ENCODE data around the gene CYTH1.

Gene CYTH1

GRCh38 chr17:78804777-78805176 is 22.7 kb upstream of the CYTH1 start:
- DNase-seq: no peak

- no peak for DNase-seq
These were observed 21.2 kb upstream of the CYTH1 start for GRCh38 chr17:78803186-78803845.

DNA sequence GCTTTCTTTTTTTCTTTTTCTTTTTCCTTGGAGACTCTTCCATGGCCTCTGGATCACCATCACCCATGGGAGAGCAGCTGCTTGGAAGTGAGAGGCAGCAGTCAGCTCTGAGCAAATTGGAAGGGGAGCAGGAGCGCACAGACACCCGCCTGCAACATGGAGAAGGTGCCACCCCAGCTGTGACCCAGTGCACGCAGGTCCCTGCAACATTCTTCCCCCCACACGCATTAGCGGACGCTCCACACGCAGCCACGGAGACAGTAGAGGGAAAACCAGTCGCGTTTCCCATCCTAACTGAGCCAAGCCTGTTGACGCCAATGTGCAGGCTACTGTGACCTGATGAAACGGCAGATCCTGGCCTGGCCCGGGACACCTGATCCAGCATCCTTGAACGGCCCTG is 20.4 kb upstream of the CYTH1 start:
- DNase-seq: no peak

- DNase-seq: no peak
These were observed 19.9 kb upstream of the CYTH1 start for GRCh38 chr17:78802008-78802407.

- no peak for DNase-seq
These were observed 18.3 kb upstream of the CYTH1 start for GRCh38 chr17:78800132-78800931.

DNA sequence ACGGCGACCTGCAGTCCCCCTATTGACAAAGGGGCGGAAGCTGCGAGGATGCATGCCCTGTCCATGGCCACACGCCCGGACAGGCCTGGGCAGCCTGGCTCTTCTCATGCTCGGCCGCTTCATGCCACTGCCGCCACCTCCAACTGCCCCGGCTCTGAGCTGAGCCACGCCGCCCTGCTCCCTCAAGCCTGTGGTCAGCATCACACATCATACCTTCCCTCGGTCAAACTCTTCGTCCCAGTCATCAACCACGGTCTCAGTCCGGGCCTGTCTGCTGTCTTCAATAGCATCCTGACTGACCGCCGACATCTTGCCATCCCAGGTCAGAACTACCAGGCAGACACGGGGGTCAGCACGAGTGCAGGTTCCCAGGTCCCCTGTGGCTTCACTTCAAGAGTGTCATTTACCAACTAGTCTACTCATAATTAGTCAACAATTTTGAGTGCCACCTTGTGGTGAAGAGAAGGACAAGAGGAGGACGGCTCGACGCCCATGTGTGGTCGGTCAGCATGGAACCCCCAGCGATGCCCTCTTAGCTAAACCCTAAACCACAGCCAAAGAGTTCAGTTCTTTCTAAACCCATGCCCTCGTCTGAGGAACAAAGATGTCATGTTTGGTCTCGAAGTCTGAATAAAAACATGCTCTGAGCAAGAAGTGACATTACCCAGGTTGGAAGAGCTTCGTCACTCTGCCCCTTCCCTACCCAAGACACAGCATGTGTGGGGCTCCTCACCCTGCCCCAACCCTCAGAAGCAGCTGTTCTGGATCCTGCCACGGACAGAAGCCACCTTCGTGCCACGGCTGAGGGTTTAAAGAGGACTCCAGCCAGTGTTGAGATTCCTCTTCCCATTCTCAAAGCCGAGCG is 16.9 kb upstream of the CYTH1 start:
- no peak for DNase-seq

GRCh38 chr17:78797691-78798585 is 15.9 kb upstream of the CYTH1 start:
- no peak for DNase-seq

DNA sequence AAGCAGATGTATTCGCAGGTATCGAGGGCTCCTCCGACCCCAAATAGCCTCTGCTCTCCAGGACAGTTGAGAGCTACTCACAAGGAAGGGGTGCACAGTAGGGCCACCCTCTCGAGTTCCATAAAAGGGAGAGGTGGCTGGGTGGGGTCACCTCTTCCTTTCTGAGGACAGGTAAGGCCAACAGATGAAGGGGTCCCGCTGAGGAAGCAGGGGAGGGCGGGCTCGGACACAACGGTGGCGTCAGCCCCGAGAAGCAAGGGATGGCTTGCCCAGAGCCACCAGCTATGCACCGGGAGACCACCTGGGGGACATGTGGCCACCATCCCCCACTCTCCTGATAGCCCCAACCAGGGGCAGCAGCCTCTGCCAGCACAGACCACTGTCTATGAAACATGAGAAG is 15.1 kb upstream of the CYTH1 start:
- no peak for DNase-seq

- DNase-seq: no peak
These were observed 14.4 kb upstream of the CYTH1 start for GRCh38 chr17:78796517-78796900.

- no peak for DNase-seq
These were observed 13.9 kb upstream of the CYTH1 start for GRCh38 chr17:78795861-78796516.

DNA sequence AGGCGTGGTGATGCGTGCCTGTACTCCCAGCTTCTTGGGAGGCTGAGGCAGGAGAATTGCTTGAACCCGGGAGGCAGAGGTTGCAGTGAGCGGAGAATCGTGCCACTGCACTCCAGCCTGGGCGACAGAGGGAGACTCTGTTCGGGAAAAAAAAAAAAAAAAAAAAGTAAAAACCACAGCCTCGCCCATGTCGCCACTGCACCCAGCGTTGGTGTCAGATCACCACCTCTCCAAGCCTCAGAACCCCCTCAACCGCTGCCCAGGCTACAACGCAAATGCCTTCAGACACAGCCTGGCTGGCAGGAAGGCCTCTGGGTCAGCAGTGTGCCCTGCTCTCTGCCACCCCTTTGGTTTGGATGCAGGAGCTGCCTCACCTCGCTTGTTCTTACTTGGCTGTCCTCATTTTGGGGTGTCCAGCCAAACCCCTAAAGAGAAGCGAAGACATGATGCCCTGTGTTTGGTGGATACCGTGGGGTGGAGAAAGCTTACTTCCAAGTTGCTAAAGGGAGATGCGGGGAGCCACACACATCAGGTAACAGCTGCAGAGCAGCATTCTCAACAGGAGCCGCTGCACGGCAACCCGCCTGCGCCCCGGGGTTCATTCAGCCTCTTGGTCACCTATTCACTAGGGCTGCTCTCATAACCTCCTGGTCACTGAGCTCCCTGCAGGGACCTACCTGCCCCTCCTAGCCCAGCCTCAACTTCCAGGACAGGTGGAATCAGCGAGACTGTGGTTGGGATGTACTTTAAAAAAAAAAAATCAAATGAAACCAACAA is 13.0 kb upstream of the CYTH1 start:
- no peak for DNase-seq

DNA sequence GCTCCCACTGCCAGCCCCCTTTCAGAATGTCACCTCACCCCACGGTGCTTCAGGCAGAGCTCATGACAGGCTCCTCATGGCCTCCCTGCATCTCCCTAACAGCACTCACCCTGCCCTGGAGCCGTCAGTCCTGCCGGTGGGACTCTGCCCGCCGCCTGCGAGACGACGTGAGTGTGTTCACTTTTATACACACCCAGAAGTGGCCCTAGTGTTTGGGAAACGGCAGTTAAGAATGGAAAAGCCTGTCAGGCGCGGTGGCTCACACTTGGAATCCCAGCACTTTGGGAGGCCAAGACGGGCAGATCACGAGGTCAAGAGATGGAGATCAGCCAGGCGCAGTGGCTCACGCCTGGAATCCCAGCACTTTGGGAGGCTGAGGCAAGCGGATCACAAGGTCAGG is 12.3 kb upstream of the CYTH1 start:
- DNase-seq: no peak

GRCh38 chr17:78793968-78794367 is 11.9 kb upstream of the CYTH1 start:
- no peak for DNase-seq

- DNase-seq: no peak
These were observed 11.3 kb upstream of the CYTH1 start for GRCh38 chr17:78793415-78793814.

DNA sequence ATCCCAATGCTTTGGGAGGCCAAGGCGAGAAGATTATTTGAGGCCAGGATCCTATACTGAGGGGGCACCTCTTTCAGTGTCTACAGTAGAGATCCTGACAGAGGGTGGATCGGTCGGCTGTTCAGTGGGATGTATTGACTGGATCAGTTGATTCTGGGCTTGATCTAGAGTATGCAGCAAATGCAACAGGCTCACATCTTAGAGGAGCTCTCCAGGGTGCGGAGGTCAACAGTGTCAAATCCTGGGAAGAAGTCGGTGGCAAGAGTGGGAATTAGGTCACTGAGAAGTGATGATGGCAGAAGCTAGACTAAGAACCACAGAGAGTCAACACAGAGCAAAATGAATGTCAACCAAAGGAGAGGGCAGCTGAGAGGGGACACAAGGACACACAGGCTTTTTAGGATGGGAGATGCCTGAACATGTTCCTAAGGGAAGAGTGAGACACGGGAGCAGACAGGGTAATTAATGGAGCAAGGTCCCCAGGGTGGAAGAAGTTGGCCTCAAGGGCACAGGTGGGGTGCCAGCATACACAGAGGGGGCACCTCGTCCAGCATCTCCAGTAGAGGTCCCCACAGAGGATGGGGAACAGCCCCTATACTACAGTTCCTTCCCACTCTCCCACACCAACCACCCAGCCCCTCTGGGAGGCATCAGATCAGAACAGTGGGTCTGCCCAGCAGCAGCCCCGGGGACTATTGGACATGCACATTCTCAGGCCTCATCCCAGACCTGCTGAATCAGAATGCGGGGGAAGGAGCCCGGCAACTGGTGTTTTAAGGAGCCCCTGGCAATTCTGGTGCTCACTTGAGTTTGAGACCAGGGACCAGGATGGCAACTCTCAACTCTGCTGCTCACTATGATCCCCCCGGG is 10.0 kb upstream of the CYTH1 start:
- no peak for DNase-seq

DNA sequence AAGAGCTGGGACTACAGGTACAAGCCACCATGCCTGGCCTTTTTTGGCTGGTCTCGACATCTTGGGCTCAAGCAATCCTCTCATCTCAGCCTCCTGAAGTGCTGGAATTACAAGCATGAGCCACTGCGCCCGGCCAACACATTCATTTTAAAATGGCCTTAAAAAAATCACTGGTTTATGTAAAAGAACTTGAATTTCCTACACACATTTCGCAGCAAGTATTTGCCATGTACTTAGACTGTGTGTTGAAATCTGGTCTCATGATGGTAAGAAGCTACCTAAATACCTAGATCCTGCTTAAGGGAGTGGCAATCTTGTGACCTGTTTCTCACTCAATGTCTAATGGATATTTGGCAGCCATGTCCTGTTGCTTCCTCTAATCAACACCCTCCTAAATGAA is 8.5 kb upstream of the CYTH1 start:
- DNase-seq: no peak

- DNase-seq: peak; percentile 72
These were observed 7.6 kb upstream of the CYTH1 start for GRCh38 chr17:78789663-78790181.

DNA sequence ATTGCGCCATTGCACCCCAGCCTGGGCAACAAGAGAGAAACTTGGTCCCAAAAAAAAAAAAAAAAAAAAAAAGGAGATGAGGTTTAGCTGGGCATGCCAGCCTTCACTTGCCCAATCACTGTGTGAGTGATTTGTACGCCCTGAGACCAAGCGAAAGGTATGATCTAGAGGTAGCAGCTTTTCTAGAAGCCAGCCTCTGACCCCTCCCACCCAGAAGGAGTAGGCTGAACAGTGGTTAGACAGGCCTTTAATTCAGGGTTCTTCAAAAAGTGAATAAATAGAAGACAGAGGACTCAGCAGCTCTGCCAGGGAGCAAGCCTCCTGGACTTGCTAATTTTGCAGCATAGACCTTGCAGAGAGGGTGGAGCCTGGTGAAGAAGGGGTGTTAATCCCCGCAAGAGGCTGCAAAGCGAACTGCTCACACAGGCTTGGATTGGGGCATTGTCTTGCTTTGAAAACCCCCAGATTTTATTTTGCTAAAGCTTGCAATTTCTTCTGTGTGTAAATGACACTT is 7.1 kb upstream of the CYTH1 start:
- DNase-seq: no peak

DNA sequence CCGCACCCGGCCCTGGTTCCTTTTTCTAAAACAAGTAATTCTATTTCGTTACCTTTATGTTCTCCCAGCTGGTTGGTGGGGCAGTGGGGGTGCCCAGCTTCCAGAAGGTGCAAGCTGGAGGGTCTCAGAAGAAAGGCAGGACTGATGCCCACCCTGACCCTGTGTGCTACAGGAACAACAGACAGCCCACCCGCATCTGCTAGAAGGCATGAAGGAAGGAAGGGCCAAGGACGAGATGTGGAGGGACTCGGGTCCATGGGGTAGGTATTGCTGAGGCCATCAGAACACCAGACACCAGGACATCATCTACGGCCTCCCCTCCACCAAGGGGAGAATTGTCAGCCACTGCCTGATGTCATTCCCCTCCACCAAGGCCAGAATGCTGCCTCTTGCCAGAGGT is 6.4 kb upstream of the CYTH1 start:
- no peak for DNase-seq

- no peak for DNase-seq
These were observed 5.4 kb upstream of the CYTH1 start for GRCh38 chr17:78787444-78787843.

All from activated CD4-positive, alpha-beta T cell treated with anti-CD3 and anti-CD28 coated beads, Interleukin-2, amount 50 U/mL, for 1 hour (primary cell).